ENCODE data around the gene TXNDC2.

DNA sequence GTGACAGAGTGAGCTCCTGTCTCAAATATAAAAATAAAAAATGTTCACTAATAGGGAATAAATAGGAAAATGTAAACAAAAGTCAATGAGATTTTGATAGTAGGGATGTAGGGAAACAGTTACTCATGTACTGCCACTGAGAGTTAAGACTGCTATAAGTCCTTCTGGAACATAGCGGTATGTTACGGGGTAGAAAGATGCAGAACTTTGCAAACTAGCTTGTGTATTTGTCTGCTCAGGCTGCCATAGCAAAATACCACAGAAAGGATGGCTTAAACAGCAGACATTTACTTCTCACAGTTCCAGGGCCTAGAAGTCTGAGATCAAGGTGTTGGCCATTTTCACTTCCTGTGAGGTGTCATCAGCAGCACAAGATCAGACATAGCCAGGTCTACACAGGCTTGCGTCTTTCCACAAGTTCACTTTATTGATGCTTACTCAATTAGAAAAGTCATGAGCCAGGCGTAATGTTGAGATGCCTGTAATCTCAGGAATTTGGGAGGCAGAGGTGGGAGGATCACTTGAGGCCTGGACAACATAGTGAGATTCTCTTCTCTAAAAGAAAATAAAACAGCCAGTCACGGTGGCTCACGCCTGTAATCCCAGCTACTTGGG, 8.8 kb downstream of the TXNDC2 start:
- TF ChIP-seq, protein P1, sequence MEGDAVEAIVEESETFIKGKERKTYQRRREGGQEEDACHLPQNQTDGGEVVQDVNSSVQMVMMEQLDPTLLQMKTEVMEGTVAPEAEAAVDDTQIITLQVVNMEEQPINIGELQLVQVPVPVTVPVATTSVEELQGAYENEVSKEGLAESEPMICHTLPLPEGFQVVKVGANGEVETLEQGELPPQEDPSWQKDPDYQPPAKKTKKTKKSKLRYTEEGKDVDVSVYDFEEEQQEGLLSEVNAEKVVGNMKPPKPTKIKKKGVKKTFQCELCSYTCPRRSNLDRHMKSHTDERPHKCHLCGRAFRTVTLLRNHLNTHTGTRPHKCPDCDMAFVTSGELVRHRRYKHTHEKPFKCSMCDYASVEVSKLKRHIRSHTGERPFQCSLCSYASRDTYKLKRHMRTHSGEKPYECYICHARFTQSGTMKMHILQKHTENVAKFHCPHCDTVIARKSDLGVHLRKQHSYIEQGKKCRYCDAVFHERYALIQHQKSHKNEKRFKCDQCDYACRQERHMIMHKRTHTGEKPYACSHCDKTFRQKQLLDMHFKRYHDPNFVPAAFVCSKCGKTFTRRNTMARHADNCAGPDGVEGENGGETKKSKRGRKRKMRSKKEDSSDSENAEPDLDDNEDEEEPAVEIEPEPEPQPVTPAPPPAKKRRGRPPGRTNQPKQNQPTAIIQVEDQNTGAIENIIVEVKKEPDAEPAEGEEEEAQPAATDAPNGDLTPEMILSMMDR (IDR thresholded peaks at IDR 0.05) = no peak
- TF ChIP-seq POLR2A (IDR thresholded peaks at IDR 0.05) = no peak
- no peak for TF ChIP-seq POLR2AphosphoS5 (IDR thresholded peaks at IDR 0.05)
- TF ChIP-seq EP300 (IDR thresholded peaks at IDR 0.05) = no peak
